ENCODE data around the gene HS3ST4. TPM values are rescaled to one million over a fixed set of nuclear protein-coding genes. Genes with fewer than 3 reads are reported as not detected.
"Not testable (repeated sequence)": the region's sequence is repeated elsewhere in the genome, so short reads cannot be mapped to it uniquely, and the experiment has no call there.

The HS3ST4 gene
- polyA plus RNA-seq, 1 donor, result not detected

DNA sequence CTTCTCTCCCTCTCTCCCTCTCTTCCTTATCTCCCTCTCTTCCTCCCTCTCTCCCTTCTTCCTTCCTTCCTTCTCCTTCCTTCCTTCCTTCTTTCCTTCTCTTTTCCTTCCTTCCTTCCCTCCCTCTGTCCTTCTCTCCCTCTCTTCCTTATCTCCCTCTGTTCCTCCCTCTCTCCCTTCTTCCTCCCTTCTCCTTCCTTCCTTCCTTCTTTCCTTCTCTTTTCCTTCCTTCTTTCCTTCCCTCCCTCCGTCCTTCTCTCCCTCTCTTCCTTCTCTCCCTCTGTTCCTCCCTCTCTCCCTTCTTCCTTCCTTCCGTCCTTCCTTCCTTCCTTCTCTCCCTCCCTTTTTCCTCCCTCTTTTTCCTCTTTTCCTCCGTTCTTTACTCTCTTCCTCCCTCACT lies 38.6 kb downstream of the HS3ST4 start:
- DNase-seq (ENCODE audit: low read depth), result no peak

DNA sequence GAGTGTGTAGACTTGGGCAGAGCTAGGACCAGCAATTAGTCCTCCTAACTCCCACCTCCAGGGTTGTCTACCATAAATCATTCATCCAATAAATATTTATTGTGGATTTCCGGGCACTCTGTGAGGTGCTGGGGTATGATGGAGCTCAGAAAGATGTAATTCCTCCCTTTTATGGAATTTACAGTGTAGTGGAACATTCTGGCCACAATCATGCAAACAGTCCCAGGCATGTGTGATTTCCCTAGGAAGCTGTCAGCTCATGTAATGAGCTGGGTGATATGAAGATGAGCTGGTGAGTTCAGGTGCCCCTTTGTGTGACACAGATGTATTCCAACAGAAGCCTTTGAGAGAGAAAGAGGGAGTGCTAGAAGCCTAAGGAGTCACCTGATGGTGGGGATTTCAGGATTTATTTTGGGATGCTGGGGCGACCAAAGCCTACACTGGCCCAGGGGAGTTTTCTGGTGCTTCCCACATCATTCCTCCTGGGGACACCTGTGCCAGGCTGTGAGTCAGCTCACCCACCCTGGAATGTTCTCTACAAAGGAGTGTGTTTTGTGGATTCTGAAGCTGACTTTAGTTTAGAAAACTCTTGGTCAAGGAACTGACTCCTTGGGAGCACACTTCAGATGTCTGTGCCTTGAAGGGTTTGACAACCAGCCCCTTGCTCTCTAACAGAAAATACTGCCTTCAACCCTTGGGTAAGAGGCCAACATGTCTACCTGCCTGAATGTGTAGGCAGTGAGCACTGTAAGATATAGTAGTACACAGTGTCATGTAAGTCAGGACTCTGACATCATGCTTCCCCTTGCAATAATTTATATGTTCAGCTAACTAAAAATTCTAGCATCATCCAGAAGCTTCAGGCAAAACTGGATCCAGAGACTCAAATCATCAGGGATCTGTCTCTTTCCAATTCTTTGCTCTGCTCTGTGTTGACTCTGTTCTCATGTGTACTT lies 42.9 kb downstream of the HS3ST4 start:
- DNase-seq (ENCODE audit: low read depth), result no peak

DNA sequence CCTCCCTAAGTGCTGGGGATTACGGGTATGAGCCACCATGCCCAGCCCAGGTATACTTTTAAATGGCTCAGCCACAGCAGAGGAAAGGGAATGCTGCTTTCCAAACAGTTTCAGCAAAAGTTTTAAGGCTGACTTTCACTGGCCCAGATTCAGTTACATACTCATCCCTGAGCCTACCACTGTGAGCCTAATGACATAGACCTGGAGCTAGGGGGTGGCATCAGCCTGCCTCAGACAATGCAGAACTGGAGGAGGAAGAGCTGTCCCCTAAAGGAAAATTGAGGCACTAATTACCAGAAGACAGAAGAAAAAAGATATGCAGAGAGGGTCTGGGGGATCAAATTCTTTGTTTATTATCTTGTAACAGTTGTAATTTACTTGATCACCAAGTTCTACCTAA lies 43.9 kb downstream of the HS3ST4 start:
- no peak for DNase-seq (ENCODE audit: low read depth)

DNA sequence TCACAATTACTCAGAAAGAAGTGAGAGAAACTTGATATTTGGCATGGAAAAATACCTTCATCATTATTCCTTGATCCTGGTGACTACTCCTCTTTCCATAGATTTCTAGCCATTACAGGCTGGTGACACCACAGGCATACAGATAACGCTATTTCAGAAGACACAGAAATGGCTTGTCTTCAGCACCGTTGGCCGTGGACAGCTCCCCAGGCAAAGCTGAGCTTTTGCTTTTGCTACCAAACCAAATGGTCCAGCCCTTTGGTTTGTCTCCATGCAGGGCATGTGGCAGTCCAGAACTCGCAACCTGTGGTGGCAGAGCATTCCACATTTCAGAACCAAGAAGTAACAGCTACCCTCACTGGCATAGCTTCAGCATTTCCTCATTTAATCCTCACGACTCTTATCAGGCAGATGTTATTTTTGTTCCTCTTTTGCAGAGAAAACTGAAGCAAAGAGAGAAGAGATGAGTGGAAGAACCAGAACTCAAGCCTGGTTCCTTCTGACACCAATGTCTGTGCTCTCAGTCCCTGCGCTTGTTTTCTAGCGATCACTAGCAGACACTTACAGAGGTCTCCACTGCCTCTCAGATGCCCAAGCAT lies 55.5 kb downstream of the HS3ST4 start:
- DNase-seq (ENCODE audit: low read depth), result no peak

DNA sequence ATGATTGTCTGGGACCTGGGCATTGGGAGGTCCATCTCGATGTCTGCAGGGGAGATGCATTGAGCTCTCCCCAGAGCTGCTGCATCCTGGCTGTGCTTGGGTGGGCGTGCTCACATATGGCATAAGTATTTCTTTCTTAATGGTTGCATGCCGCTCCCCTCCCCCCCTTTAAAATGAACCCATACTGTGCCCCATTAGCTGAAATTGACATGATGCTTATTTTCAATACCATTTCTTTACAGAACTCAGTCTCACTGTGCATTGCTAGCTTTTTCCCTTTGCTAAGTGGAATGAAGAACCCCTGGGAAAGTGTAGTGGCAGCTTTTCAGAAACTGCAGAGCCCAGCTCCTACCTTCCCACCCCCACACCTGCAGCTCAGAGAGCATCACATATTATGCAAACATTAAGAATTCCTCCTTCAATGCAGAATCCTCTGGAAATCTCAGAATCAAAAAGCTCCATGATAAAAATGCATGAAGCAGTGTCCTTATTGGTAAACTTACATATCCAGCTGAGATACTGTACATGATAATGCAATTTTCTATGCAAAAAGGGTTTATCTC lies 56.4 kb downstream of the HS3ST4 start:
- DNase-seq (ENCODE audit: low read depth), result no peak

DNA sequence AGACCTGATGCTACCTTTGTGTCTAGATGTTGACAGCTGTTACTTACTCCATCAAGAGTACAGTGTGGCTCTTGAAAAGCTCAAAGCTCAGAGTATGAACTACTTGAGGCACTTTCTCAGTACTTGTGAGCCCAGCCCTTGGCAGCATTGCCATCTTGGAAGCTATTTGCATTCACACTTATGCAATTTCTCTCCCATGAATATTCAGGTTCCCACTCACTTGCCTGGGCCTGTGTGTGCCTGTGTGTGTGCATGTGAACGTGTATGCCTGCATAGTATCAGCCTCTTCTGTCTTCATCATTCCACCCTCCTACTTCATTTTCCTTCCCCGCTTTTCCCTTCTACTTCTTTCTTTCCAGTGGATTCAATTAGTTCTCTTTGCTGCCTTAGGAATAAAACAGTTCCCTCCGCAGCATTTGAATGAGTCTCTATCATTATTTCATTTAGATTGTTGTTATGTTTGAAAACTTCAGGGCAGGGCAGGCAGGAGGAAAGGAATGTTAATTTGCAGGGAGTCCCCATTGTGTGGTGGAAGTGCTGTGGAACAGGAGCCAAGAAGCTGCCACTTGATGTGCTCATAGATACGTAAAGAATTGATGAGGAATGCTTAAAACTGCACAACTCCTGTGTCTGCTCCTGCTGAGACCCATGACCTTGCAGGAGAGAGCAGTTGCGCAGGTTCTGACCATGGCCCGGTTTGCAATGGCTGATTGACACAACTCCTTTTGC lies 58.9 kb downstream of the HS3ST4 start:
- DNase-seq (ENCODE audit: low read depth), result no peak

DNA sequence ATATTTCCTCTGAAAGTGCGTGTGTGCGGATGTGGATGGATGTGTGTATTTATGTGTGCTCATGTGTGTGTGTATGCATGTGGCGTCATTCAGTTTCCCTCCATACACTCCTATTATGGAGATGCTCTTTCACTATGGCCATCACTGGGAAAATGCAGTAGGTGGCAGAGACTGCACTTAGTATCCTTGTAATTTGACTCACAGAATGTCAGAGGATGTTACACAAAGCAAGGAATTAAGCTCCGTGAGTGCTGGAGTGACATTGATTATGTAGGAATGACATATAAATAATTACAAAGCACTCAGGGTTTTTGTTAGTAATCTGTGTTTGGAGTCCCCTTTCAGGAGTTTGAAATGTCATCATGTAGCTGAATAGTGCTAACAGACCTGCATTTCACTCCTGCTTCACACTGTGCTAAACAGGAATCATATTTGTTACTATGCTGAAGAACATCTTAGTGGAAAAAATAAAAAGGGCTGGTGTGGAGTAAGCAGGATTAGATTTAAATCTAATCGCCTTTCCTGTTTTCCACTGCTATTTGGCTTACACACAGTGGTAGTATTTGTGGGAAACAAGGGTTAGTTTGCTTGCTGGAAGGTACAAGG lies 59.6 kb downstream of the HS3ST4 start:
- no peak for DNase-seq (ENCODE audit: low read depth)

DNA sequence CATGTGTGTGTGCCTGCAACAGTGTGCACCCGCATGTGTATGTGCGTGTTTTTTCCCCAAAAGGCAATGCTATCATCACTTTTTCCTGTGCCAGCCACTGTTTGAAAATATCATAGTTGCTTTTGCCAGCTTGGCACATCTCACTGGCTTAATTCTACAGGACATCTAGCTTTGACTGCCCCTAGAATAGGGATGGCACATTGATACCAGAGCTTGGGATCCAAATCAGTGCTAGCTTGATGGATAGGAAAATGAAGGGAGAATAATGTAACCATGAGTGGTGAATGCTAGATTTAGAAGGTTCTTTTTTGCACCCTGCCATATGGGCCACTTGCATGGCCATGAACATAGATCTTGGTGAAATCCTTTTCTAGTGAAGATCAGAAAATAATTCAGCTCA lies 72.7 kb downstream of the HS3ST4 start:
- no peak for DNase-seq (ENCODE audit: low read depth)

DNA sequence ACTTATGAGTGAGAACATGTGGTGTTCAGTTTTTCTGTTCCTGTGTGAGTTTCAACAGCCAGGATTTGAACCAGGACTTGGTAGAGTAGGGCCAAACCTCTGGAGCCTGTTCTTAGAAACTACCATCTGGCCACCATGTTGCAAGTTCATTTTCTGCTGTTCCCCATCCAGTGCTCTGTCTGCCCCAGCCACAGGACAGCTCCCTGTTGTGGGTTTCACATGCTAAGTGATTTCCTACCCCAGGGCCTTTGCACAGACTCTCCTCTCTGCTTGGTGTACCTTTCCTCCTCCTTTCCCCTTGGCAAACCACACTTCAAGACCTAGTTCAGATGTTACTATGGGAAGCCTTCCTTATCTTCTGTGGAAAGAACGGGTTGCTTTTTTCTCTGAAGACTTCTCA lies 79.5 kb downstream of the HS3ST4 start:
- no peak for DNase-seq (ENCODE audit: low read depth)

DNA sequence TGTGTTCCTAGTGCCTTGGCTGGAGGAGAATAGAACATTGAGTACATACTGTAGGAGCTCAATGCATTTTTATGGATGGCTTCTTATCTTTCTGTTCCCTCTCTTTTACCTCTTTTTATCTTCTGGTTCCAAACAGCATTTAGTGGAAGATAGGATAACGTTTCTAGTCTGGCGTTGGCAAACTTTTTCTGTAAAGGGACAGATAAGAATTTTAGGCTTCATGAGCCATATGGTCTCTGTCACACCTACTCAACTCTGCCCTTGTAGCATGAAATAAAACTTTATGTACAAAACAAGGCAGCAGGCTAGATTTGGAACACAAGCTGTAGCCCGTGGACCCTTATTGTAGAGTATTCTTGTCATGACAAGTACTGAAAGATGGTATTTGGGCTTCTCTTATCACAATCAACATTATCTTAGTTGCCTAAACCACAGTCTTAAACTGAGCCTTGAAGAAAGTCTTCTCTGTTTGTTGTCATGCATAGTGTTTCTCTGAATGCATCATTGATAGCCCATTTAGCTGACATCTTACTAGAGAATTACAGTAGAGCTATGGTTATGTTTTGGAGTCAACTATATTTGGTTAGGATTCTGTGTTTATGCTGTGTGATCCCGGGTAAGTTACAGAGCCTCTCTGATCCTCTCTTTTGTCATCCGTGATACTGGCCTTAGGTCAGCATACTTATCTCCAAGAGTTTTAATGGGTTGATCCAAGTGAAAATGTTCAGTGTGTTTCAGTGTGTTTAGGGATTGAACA lies 80.2 kb downstream of the HS3ST4 start:
- DNase-seq (ENCODE audit: low read depth), result no peak

DNA sequence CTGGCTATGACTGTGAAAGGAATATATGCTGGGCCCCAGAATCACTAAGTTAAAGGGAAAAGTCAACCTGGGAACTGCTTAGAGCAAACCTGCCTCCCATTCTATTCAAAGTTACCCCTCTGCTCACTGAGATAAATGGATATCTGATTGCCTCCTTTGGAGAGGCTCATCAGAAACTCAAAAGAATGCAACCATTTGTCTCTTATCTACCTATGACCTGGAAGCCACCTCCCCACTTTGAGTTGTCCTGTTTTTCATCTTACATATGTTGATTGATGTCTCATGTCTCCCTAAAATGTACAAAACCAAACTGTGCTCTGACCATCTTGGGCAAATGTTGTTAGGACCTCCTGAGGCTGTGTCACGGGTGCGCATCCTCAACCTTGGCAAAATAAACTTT lies 84.5 kb downstream of the HS3ST4 start:
- DNase-seq (ENCODE audit: low read depth), result not testable (repeated sequence)

DNA sequence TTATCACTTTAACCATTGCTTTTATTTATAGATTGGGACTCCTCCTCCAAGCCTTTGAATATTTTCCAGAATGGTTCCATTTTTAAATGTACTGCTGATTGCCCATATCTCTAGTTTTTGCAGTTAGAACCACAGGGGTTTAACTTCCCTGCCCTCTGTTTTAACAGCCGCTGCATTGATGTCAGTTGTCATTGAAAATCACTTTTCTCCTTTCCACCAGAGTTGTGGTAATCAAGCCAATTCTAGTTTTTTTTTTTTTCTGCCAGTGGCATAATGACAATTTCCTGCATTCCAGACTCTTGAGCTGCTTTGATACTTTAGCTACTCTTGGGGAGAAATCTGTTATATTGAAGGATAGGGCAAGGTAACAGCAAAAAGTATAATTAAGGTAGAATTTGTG lies 91.5 kb downstream of the HS3ST4 start:
- DNase-seq (ENCODE audit: low read depth), result no peak

DNA sequence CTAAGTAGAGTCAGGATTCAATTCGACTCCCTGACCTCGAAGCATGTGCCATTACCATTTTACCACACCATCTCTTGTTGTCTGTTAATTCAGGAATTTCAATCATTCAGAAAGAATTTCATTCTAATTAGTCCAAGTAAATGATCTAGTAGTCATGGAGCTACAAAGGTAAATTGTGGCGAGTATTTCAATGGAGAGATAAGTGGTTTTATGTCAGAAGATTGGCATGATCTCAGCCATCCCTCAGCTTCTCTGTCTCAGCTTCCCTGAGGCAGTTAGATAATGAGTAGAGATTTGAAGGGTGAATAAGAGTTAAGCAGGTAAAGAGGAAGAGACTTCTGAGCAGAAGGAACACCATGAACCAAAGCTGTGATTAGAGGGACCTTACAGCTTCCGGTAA lies 93.6 kb downstream of the HS3ST4 start:
- DNase-seq (ENCODE audit: low read depth), result no peak

DNA sequence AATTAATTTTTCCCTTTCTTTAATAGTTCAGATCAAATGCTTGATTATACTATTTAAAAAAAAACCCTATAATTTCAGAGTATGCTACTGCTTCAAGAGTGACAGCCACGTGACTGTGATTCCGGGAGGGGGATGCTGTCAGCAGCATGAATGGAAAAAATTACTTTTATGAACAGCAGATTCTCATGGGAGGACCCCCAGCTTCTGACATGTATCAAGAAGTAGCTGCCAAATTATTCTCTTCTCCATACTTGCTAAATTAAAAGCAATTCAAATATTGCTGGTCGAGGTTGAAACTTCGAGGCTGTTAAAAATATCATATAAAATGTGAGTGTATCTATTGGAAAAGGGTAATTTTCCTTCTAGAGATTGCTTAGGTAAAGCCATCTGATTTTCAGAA lies 95.0 kb downstream of the HS3ST4 start:
- DNase-seq (ENCODE audit: low read depth), result no peak

DNA sequence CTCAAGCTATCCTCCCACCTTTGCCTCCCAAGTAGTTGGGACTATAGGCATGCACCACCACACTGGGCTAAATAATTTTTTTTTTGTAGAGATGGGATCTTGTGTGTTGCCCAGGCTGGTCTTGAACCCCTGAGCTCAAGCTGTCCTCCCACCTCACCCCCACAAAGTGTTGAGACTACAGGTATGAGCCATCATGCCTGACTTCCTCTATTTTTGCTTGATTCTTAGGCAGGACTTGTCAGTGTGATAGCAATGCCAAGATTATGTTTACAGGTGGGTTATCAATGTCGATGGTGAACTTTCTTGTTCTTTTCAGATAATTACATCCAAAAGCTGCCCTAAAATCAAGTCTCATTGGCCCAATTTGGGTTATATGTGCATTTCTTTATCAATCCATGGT lies 96.9 kb downstream of the HS3ST4 start:
- no peak for DNase-seq (ENCODE audit: low read depth)

DNA sequence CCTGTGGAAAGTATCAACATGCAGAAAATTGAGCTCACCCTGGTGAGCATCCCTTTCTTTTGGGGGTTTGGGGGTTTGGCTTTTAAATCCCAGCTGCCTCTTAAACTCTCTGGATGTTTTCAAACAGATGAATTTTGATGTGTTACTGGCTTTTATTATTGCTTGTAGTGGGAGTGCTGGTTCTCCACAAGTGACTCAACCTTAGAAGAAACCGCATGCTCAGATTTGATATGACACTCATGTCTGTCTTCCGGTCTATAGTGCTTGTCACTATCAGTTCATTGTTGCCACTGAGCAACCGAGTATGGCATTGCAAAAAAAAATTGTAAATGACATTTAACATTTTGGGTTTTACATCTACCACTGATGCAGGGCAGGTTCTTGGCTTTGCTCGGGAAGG lies 104.5 kb downstream of the HS3ST4 start:
- no peak for DNase-seq (ENCODE audit: low read depth)

DNA sequence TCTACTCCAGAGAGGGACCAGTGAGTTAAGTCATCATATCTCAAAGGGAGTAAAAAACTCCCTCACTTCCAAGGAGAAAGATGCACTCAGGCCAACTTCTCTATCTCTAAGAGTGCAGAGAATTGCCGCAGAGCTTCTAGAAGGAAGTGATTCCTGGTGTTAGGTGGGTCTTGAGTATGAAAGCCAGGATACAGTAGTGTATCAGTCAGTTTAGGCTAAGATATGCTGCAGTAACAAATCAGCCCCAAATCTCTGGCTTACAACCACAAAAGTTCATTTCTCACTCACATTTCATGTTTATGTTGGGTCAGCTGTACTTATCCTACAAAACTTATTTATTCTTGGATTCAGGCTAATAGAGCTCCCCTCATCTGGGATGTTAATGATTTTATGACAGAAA lies 106.3 kb downstream of the HS3ST4 start:
- no peak for DNase-seq (ENCODE audit: low read depth)

DNA sequence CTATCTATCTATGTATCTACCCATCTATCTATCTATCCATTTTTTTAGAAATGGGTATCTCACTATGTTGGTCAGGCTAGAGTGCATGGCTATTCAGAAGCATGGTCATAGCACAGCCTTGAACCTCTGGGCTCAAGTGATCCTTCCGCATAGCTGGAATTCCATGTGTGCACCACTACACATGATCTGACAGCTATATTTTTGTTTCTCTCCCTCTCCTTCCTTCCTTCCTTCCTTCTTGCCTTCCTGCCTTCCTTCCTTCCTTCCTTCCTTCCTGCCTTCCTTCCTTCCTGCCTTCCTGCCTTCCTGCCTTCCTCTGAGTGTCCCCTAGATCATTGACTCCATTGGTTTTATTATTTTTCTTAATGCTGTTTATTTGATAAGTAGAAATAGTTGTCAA lies 108.1 kb downstream of the HS3ST4 start:
- no peak for DNase-seq (ENCODE audit: low read depth)

DNA sequence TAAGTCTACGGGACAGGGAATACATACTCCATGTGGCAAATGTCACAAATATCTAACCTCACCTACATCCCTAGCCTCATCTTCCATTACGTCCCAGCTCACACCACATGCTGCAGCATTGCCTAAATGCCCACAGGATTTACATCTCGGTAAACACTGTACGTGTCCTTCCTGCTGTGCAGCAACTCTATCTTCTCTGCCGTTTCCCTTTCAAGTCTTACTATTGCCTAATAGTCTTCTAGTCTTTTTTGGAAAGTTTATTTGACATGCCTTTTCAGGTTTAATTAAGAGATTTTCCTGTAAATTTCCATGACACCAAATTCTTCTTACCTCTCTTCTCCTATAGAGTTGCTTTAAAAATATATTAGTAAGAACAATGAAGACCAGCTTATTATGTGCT lies 120.5 kb downstream of the HS3ST4 start:
- DNase-seq (ENCODE audit: low read depth), result no peak

DNA sequence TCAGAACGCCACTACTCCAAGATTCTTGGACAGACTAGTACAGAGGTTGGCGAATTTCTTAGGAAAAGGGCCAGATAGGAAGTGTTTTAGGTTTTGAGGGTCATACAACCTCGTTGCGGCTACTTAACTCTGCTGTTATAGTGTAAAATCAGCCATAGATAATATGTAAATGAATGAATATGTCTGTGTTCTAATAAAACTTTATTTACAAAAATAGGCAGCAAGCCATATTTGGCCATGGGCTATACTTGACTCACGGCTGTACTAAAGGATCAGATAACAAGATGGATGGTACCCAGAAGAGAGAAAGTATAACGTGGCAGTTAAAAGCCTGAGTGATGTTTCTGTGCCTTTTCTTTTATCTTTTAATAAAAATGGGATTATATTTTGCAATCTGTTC lies 125.5 kb downstream of the HS3ST4 start:
- no peak for DNase-seq (ENCODE audit: low read depth)

DNA sequence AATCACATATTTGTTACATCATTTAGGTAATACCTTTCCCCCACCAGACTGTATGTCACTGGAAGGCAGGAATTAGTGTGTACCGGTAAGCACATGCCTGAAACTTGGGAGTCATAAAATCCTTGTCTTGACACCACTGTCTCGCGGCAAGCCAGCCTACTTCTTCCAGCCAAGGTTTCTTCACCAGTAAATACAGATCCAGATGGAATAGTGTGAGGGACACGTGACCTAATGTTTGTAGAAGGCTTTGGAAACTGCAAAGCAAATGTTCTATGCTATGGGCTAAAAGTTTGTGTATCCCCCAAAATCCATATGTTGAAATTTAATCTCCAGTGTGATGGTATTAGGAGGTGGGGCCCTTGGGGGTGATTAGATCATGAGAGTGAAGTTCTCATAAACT lies 126.1 kb downstream of the HS3ST4 start:
- no peak for DNase-seq (ENCODE audit: low read depth)
